Spleen (tissue), 7 donors: ENCODE results near the gene TXNRD2.

ENCODE experiments used
- CTCF ChIP-seq, 11 experiments: fragments of 200-600 bp in 7 of 11; fragments of 450-650 bp in 4 of 11; sonication (generic) in 4 of 11; IDR thresholded peaks in 8 of 11; conservative IDR thresholded peaks in 3 of 11; 1 replicate in 7 of 11; 2 replicates in 4 of 11; pipeline versions ENCODE4 v1.4.0 to v1.8.0; 2016 to 2021; ENCODE audit warnings: antibody characterized with exemption in 11 of 11, inconsistent platforms in 4 of 11, mild to moderate bottlenecking in 1 of 11
- POLR2A ChIP-seq, 3 donors: fragments of 450-650 bp; IDR thresholded peaks; one replicate each; pipeline ENCODE4 v1.5.1; 2017; ENCODE audit warnings: antibody characterized with exemption in 3 of 3, mild to moderate bottlenecking in 1 of 3
- donor health status: DM: no; HTN: no; CAD: no; lungs with moderate emphysema.
- donor health status: DM: no; HTN: no; CAD: no.
- donor health status: DM: no; HTN: no; CAD: no.

- no peak for TF ChIP-seq CTCF (IDR thresholded peaks at IDR 0.05 in 8 of 11, conservative IDR thresholded peaks at IDR 0.05 in 3 of 11)
- TF ChIP-seq POLR2A (IDR thresholded peaks at IDR 0.05) = no peak
Measured at GRCh38 chr22:19961201-19961580, 19.6 kb upstream of the TXNRD2 start.
